Stimulated activated naive CD8-positive, alpha-beta T cell treated with anti-CD3 and anti-CD28 coated beads, Interleukin-15, amount 100 ng/mL, for 72 hours (primary cell): ENCODE measurements around the gene MBTD1.

Experiments used
- ATAC-seq: fragments of 150-1000 bp; cut with Tn5 transposase; 2 replicates; pipeline ENCODE4 v1.10.0; 2021; ENCODE audit warnings: mild to moderate bottlenecking, moderate library complexity
- DNase-seq, 2 donors: peaks; one replicate each; pipeline ENCODE4 v3.0.0; 2021 to 2022
- H3K27ac Mint-ChIP-seq, 2 donors: one replicate each; pipeline ENCODE4 v1.8.0; 2022; ENCODE audit warnings: mild to moderate bottlenecking in 2 of 2, mixed read lengths in 2 of 2, moderate library complexity in 2 of 2
- H3K27me3 Mint-ChIP-seq: one replicate; pipeline ENCODE4 v1.8.0; 2022; ENCODE audit warnings: mixed read lengths
- H3K4me1 Mint-ChIP-seq: one replicate; pipeline ENCODE4 v1.8.0; 2022; ENCODE audit warnings: mild to moderate bottlenecking, mixed read lengths
- H3K4me3 Mint-ChIP-seq, 2 donors: one replicate each; pipeline ENCODE4 v1.8.0; 2022; ENCODE audit warnings: mild to moderate bottlenecking in 2 of 2, mixed read lengths in 2 of 2, moderate library complexity in 1 of 2
- H3K9me3 Mint-ChIP-seq, 2 donors: one replicate each; pipeline ENCODE4 v1.8.0; 2022; ENCODE audit warnings: mixed read lengths in 2 of 2

Gene MBTD1

GRCh38 chr17:51260237-51261023 is 581 bp upstream of the MBTD1 start, which contains the start of gene UTP18:
Gene UTP18, plus strand, starts transcription at chr17:51260546. Its CDS starts 39 bp downstream, at chr17:51260585.
- H3K27me3 Mint-ChIP-seq, result no peaks in the 10 kb centered on the region
- no peaks in the 10 kb centered on the region for H3K9me3 Mint-ChIP-seq
- H3K4me1 Mint-ChIP-seq, result peaks cover 69% of the 10 kb centered on the region
- H3K4me3 Mint-ChIP-seq, result peak within 1 kb of the TSS; percentile 80 to 85
- DNase-seq, result peak; percentile 95
- H3K27ac Mint-ChIP-seq, result peak within 1 kb of the TSS; percentile 99
- peak; percentile 88 for ATAC-seq

DNA sequence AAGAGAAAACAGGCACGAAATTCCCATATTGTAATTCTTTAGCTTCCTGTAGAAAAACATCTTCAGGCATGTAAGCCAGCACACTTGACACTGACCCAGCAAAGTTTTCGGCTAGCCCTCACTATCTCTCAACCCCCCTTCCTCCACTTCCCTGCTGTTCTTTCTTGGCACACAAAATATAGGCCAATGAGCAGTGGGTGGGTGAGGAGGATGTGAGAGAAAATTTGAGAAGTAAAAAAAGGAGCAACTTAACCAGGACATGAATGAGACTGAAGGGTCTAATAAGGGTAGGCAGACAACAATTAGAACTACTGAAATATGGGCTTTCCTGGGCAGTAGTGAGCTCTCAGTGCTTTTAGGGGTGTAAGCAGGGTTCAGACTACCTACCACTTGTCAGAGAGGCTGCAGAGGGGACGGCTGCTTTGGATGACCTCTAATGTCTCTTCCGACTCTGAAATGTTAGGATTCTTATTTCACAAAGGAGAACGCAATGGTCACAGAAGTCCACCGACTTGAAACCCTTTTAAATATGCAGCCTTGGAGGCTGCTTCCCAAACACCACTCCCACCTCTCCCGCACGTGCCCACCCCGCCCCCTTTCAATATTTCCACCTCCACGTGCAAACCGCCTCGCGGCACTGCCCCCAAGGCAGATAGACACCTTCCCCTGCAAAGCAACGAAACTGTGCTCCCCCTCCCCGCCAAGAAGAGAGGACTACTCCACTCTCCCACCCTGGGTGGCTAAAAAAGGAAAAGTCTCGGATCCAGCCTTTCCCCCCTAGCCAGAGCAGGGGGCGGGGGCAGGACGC is 889 bp downstream of the MBTD1 start:
- Mint-ChIP-seq H3K4me1 (peaks cover 77% of the 10 kb centered on the region), H3K27ac (peak overlapping the region; percentile 28 to 81), H3K27me3 (no peaks in the 10 kb centered on the region), H3K4me3 (peak overlapping the region; percentile 80 to 85), H3K9me3 (no peaks in the 10 kb centered on the region)
- ATAC-seq (no peak), DNase-seq (peak in 1 of 2 donors; percentile 8)

- ATAC-seq (no peak), DNase-seq (no peak)
- Mint-ChIP-seq H3K9me3 (no peaks in the 10 kb centered on the region), H3K4me3 (peak overlapping the region; percentile 39 to 85), H3K27ac (no peak overlapping the region), H3K27me3 (no peaks in the 10 kb centered on the region), H3K4me1 (peaks cover 70% of the 10 kb centered on the region)
Observed at GRCh38 chr17:51257150-51258081, 2.4 kb downstream of the MBTD1 start.

- no peak for DNase-seq
- no peaks in the 10 kb centered on the region for H3K9me3 Mint-ChIP-seq
- no peak overlapping the region for H3K27ac Mint-ChIP-seq
- no peak overlapping the region for H3K4me3 Mint-ChIP-seq
- H3K4me1 Mint-ChIP-seq, result peaks cover 63% of the 10 kb centered on the region
- no peaks in the 10 kb centered on the region for H3K27me3 Mint-ChIP-seq
- no peak for ATAC-seq
Observed at GRCh38 chr17:51256101-51256500, 3.7 kb downstream of the MBTD1 start.

DNA sequence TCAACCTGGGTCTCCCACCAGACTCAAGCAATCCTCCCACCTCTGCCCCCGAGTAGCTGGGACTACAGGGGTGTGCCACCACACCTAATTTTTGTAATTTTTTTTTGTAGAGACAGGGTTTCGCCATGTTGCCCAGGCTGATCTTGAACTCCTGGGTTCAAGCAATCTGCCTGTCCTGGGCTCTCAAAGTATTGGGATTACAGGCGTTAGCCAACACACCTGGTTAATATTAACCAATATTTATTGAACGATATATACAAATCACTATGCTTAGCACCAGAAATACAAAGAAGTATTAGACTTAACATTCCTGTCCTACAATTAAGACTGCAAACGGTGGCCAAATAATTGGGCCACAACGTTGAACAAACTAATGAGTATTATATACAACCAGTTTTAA is 4.2 kb downstream of the MBTD1 start:
- Mint-ChIP-seq H3K4me1 (peaks cover 67% of the 10 kb centered on the region), H3K9me3 (no peaks in the 10 kb centered on the region), H3K27me3 (no peaks in the 10 kb centered on the region), H3K27ac (no peak overlapping the region), H3K4me3 (no peak overlapping the region)
- no peak for DNase-seq
- no peak for ATAC-seq

DNA sequence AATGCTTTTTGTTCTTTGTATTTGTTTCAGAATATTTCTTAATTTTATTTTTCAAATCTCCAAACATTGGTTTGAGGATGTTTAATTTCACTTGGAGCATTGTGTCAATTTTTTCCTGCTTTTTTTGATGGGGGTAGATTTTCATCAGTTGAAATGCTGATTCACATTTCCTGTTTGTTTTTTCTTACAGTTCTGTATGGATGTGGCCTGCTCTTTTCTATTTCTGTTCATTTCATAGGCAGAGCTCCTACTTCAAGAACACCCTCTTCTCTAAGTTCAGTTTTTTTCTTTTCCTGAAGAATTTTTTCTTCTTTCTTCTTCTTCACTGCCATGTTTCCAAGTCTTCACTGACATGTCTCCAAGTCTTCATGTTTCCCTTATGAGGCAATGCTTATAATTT is 8.8 kb downstream of the MBTD1 start:
- DNase-seq (no peak), ATAC-seq (no peak)
- H3K4me1 Mint-ChIP-seq, result peaks cover 35% of the 10 kb centered on the region
- H3K9me3 Mint-ChIP-seq, result no peaks in the 10 kb centered on the region
- H3K27me3 Mint-ChIP-seq, result no peaks in the 10 kb centered on the region
- H3K4me3 Mint-ChIP-seq, result no peak overlapping the region
- H3K27ac Mint-ChIP-seq, result peak overlapping the region in 1 of 2 donors; percentile 36

GRCh38 chr17:51250314-51250840 is 9.5 kb downstream of the MBTD1 start:
- H3K27me3 Mint-ChIP-seq, result no peaks in the 10 kb centered on the region
- no peak overlapping the region for H3K4me3 Mint-ChIP-seq
- peaks cover 28% of the 10 kb centered on the region for H3K4me1 Mint-ChIP-seq
- ATAC-seq (no peak), DNase-seq (no peak)
- no peak overlapping the region for H3K27ac Mint-ChIP-seq
- no peaks in the 10 kb centered on the region for H3K9me3 Mint-ChIP-seq

- DNase-seq (no peak), ATAC-seq (no peak)
- no peak overlapping the region for H3K4me3 Mint-ChIP-seq
- no peak overlapping the region for H3K27ac Mint-ChIP-seq
- no peaks in the 10 kb centered on the region for H3K9me3 Mint-ChIP-seq
- H3K4me1 Mint-ChIP-seq, result no peaks in the 10 kb centered on the region
- H3K27me3 Mint-ChIP-seq, result no peaks in the 10 kb centered on the region
Observed at GRCh38 chr17:51245535-51245934, 14.3 kb downstream of the MBTD1 start.

GRCh38 chr17:51244041-51244440 is 15.8 kb downstream of the MBTD1 start:
- no peak overlapping the region for H3K4me3 Mint-ChIP-seq
- no peaks in the 10 kb centered on the region for H3K27me3 Mint-ChIP-seq
- H3K27ac Mint-ChIP-seq, result no peak overlapping the region
- DNase-seq, result no peak
- H3K9me3 Mint-ChIP-seq, result no peaks in the 10 kb centered on the region
- ATAC-seq, result no peak
- H3K4me1 Mint-ChIP-seq, result peaks cover 9% of the 10 kb centered on the region

DNA sequence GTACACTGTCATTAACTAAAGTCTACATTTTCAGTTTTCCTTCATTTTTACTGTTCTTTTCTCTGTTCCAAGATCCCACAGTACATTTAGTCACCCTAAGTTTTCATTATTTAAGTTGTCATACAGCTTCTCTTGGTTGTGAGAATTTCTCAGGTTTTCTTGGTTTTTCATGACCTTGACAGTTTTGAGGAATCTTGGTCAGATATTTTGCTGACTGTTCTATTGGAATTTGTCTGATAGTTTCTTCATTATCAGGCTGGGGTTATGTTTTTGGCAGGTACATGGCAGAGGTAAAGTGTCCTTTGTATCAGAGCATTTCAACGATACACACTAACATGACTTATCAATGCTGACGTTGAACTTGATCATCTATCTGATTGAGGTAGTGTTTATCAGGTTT is 19.6 kb downstream of the MBTD1 start:
- no peaks in the 10 kb centered on the region for H3K27me3 Mint-ChIP-seq
- no peak for DNase-seq
- no peak overlapping the region for H3K27ac Mint-ChIP-seq
- no peak for ATAC-seq
- no peak overlapping the region for H3K4me3 Mint-ChIP-seq
- peaks cover 27% of the 10 kb centered on the region for H3K4me1 Mint-ChIP-seq
- H3K9me3 Mint-ChIP-seq, result no peaks in the 10 kb centered on the region

DNA sequence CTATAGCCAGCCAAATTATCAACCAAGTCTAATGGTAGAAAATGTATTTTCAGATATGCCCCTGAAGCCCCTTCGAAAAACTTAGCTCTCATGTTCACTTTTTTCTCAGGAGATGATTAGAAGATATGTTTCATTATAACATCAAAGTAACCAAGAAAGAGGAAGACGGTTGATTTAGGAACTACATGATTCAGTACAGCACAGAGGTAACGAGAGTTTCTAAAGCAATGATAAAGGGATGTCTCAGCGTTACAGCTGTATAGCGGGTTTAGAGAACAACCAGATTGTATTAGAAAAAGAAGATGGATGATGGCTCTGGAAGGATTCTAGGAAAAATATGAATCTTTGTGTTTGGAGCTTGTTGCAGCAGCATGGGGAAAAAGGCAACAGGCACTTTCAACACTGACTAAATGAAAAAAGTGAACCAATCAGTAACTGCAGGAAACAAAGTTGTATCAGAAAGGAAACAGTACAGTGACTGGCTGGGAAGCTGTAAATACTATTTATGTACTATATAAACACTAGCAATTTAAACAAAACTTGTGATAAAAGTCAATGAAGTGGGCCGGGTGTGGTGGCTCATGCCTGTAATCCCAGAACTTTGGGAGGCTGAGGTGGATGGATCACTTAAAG is 21.5 kb downstream of the MBTD1 start:
- no peaks in the 10 kb centered on the region for H3K27me3 Mint-ChIP-seq
- H3K4me1 Mint-ChIP-seq, result peaks cover 33% of the 10 kb centered on the region
- ATAC-seq (peak; percentile 86), DNase-seq (no peak)
- H3K9me3 Mint-ChIP-seq, result no peaks in the 10 kb centered on the region
- peak overlapping the region; percentile 21 to 48 for H3K27ac Mint-ChIP-seq
- peak overlapping the region; percentile 47 to 62 for H3K4me3 Mint-ChIP-seq

DNA sequence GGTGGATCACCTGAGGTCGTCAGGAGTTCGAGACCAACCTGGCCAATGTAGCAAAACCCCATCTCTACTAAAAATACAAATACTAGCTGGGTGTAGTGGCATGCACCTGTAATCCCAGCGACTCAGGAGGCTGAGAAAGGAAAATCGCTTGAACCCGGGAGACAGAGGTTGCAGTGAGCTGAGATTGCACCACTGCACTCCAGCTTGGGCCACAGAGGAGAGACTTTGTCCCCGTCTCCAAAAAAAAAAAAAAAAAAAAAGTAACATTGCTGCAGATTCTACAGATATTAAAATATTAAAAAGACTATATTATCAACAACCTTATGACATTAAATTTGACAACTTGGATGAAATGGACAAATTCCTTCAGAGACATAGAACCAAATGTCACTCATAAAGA is 25.7 kb downstream of the MBTD1 start:
- H3K4me3 Mint-ChIP-seq, result no peak overlapping the region
- H3K27me3 Mint-ChIP-seq, result no peaks in the 10 kb centered on the region
- H3K9me3 Mint-ChIP-seq, result no peaks in the 10 kb centered on the region
- DNase-seq, result no peak
- no peak overlapping the region for H3K27ac Mint-ChIP-seq
- no peak for ATAC-seq
- H3K4me1 Mint-ChIP-seq, result peaks cover 45% of the 10 kb centered on the region

DNA sequence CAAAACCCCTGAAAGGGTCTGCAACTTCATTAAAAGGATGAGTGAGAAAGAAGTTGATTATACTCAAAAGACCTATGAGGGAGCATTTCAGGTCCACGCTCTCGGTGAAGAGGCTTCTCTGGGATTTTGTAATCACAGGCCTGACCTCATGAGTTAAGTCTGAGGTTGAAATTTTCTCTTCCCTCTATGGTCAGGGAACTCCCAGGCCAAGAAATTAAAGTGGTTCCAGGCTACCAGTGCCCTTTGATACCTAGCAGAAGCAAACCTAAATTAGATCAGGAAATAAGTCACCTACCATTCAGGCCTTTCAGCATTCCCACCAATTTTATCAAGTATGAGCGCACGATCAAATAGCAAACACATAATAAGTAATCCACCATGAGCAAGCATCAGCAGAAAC is 27.9 kb downstream of the MBTD1 start:
- Mint-ChIP-seq H3K4me3 (no peak overlapping the region), H3K27me3 (no peaks in the 10 kb centered on the region), H3K4me1 (peaks cover 26% of the 10 kb centered on the region), H3K9me3 (no peaks in the 10 kb centered on the region), H3K27ac (no peak overlapping the region)
- DNase-seq (no peak), ATAC-seq (no peak)

- H3K4me3 Mint-ChIP-seq, result no peak overlapping the region
- ATAC-seq, result no peak
- H3K27ac Mint-ChIP-seq, result no peak overlapping the region
- peaks cover 29% of the 10 kb centered on the region for H3K4me1 Mint-ChIP-seq
- H3K27me3 Mint-ChIP-seq, result no peaks in the 10 kb centered on the region
- no peak for DNase-seq
- H3K9me3 Mint-ChIP-seq, result no peaks in the 10 kb centered on the region
Observed at GRCh38 chr17:51230306-51230705, 29.5 kb downstream of the MBTD1 start.

GRCh38 chr17:51229889-51230288 is 30.0 kb downstream of the MBTD1 start:
- H3K27ac Mint-ChIP-seq, result no peak overlapping the region
- DNase-seq, result no peak
- no peaks in the 10 kb centered on the region for H3K27me3 Mint-ChIP-seq
- peaks cover 34% of the 10 kb centered on the region for H3K4me1 Mint-ChIP-seq
- H3K9me3 Mint-ChIP-seq, result no peaks in the 10 kb centered on the region
- no peak for ATAC-seq
- no peak overlapping the region for H3K4me3 Mint-ChIP-seq
